GM21526 (cell line): Measurements from ENCODE around the gene VILL.

ENCODE experiments used
- ATAC-seq: cut with Tn5 transposase; IDR thresholded peaks from one replicate; pipeline ENCODE4 v1.9.1; 2021; ENCODE audit warnings: moderate library complexity; ENCODE audit not compliant: unreplicated experiment, low FRiP score

Gene VILL

GRCh38 chr3:38015485-38015884 lies 24.9 kb downstream of the VILL start:
- ATAC-seq, result no peak

GRCh38 chr3:38015984-38016383 lies 25.4 kb downstream of the VILL start:
- no peak for ATAC-seq

GRCh38 chr3:38016410-38016809 lies 25.8 kb downstream of the VILL start:
- no peak for ATAC-seq

GRCh38 chr3:38016847-38017444 lies 26.4 kb downstream of the VILL start:
- ATAC-seq, result no peak

- ATAC-seq, result no peak
Measured at GRCh38 chr3:38017445-38018295, 27.1 kb downstream of the VILL start.

GRCh38 chr3:38018296-38019266 lies 28.0 kb downstream of the VILL start:
- ATAC-seq, result no peak

- ATAC-seq, result no peak
Measured at GRCh38 chr3:38019658-38020341, 29.2 kb downstream of the VILL start.

- no peak for ATAC-seq
Measured at GRCh38 chr3:38020342-38020726, 29.7 kb downstream of the VILL start.

GRCh38 chr3:38021196-38021595 lies 30.6 kb downstream of the VILL start:
- ATAC-seq, result no peak

- ATAC-seq, result no peak
Measured at GRCh38 chr3:38022301-38022700, 31.7 kb downstream of the VILL start.

GRCh38 chr3:38022896-38023709 lies 32.5 kb downstream of the VILL start:
- ATAC-seq, result no peak

- no peak for ATAC-seq
Measured at GRCh38 chr3:38026856-38027255, 36.3 kb downstream of the VILL start.

GRCh38 chr3:38027466-38028465 lies 37.2 kb downstream of the VILL start:
- no peak for ATAC-seq

GRCh38 chr3:38028621-38029361 lies 38.2 kb downstream of the VILL start:
- no peak for ATAC-seq

GRCh38 chr3:38029400-38030125 lies 39.0 kb downstream of the VILL start, which contains the start of gene PLCD1:
Gene PLCD1, minus strand, starts transcription at chr3:38029642. Its CDS starts 103 bp downstream, at chr3:38029539.
- no peak for ATAC-seq

GRCh38 chr3:38030126-38031021 lies 39.8 kb downstream of the VILL start:
- no peak for ATAC-seq
